SH-SY5Y (cell line): ENCODE results near the gene BICD2.

Experiments used
- GATA2 ChIP-seq: IDR thresholded peaks from 2 replicates; pipeline ENCODE4 v1.6.1; 2011; ENCODE audit warnings: mild to moderate bottlenecking, low read depth, low read length
- GATA3 ChIP-seq: IDR thresholded peaks from 2 replicates; pipeline ENCODE4 v1.6.1; 2011; ENCODE audit warnings: low read depth, mild to moderate bottlenecking, low read length, moderate library complexity

GRCh38 chr9:92773810-92774209 lies 9.2 kb upstream of the BICD2 start:
- no peak for TF ChIP-seq GATA3
- TF ChIP-seq GATA2: no peak
